GM12872 (cell line): ENCODE data around the gene RSF1.

Experiments
- TF ChIP-seq, protein P1 (sequence below): IDR thresholded peaks from 3 replicates; pipeline ENCODE4 v1.5.1; 2011; ENCODE audit warnings: low read depth, mild to moderate bottlenecking, low read length, moderate library complexity; ENCODE audit not compliant: insufficient read depth

The RSF1 gene

DNA sequence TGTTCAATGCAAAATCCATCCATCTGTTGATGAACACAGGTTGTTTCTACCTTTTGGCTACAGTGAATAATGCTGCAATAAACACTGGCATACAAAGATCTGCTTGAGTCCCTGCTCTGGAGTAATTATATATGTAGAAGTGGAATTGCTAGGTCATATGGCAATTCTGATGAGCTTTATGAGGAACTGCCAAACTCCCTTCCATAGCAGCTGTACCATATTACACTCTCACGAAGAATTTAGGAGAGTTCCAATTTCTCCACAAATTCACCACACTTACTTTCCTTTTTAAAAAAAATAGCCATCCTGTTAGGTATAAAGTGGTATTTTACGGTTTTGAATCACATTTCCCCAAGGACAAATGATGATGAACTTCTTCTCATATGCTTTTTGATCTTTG, 62.2 kb downstream of the RSF1 start:
- TF ChIP-seq, protein P1, sequence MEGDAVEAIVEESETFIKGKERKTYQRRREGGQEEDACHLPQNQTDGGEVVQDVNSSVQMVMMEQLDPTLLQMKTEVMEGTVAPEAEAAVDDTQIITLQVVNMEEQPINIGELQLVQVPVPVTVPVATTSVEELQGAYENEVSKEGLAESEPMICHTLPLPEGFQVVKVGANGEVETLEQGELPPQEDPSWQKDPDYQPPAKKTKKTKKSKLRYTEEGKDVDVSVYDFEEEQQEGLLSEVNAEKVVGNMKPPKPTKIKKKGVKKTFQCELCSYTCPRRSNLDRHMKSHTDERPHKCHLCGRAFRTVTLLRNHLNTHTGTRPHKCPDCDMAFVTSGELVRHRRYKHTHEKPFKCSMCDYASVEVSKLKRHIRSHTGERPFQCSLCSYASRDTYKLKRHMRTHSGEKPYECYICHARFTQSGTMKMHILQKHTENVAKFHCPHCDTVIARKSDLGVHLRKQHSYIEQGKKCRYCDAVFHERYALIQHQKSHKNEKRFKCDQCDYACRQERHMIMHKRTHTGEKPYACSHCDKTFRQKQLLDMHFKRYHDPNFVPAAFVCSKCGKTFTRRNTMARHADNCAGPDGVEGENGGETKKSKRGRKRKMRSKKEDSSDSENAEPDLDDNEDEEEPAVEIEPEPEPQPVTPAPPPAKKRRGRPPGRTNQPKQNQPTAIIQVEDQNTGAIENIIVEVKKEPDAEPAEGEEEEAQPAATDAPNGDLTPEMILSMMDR = no peak

DNA sequence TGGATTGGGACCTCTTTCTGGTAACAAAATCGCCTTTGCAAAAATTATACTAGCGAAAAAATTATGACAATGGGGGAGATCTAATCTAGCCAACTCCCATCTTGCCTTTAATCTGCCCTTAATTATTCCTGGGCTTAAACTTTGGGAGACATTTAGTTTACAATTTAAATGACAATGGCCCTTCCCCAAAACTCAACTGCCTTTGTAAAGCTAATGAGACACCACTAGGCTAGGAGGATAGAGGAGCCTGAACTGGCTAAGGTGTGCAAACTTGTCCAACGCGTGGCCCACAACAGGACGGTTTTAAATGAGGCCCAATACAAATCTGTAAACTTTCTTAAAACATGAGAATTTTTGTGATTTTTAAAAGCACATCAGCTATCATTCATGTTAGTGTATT, 67.3 kb downstream of the RSF1 start:
- TF ChIP-seq, protein P1 = no peak

DNA sequence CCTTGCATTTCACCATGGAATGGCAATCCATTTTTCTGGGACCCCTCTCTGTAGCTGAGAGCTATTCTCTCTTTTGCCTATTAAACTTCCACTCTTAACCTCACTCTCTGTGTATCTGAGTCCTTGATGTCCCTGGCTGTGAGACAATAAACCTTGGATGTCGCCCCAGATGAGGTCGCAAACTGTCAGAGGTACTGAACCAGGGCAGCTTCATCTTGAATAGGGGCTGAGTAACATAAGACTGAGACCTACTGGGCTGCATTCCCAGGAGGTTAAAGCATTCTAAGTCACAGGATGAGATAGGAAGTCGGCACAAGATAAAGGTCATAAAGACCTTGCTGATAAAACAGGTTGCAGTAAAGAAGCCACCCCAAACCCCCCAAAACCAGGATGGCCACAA, 68.0 kb downstream of the RSF1 start:
- TF ChIP-seq, protein P1 = no peak

DNA sequence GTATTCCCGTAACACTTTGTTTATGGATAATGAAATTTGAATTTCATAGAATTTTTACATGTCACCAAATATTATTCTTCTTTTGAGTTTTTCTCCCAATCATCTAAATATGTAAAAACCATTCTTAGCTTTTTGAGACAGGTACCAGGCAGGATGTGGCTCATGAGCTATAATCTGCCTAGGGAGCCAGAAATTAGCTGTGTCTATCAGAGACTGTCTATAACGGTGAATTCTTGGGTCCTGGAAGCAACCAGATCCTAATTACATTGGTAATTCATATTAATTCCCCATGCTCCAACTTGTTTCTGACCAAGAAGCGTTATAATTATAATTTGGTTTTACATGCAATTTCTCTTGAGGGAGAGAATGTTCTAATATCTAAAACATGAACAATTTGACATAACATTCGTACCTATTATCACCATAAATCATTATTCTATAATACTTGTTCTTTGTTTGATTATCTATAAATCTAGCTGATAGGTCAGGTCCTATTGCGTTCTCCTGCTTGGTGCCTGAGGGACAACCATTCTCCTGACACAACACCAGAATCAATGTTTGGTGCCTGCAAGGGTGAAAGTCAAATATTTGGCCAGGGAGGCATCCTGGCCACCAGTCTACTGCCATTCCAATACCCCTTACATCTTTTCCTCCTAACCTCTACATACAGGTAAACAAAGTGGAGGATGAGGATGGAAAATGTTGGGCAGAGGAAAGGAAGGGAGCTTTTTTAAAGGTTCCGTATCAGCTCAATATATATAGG, 69.9 kb downstream of the RSF1 start:
- TF ChIP-seq, protein P1 = no peak

DNA sequence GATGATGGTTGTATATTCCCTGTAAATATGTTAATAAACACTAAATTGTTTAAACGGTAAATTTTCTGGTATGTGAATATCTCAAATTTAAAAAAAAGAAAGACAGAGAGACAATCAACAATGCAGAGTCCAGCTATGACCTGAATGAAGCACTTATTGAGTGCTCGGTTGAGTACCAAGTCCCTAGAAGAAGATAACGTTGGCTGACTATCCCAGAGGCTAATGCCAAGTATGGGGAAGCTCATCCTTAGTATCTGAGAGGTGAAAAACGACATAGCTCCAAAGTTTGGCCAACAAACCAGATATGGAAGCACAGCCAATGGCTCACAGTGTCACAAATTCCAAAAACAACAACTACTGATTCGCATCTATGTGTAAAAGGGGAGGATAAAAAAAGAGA, 71.3 kb downstream of the RSF1 start:
- TF ChIP-seq, protein P1 = no peak

DNA sequence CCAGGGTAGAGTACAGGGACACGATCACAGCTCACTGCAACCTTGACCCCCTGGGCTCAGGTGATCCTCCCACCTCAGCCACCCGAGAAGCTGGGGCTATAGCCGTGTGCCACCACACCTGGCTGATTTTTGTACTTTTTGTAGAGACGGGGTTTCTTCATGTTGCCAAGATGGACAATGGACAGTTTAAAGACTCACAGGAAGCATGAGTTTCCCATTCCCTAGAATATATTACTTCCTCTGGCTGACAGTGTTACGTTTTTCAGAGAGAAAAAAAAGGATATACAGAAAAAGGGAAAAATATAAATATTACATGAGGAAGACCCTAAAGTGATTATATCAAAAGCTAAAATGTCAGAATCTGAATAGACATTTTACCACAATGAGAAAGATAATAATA, 72.3 kb downstream of the RSF1 start:
- TF ChIP-seq, protein P1 = no peak

DNA sequence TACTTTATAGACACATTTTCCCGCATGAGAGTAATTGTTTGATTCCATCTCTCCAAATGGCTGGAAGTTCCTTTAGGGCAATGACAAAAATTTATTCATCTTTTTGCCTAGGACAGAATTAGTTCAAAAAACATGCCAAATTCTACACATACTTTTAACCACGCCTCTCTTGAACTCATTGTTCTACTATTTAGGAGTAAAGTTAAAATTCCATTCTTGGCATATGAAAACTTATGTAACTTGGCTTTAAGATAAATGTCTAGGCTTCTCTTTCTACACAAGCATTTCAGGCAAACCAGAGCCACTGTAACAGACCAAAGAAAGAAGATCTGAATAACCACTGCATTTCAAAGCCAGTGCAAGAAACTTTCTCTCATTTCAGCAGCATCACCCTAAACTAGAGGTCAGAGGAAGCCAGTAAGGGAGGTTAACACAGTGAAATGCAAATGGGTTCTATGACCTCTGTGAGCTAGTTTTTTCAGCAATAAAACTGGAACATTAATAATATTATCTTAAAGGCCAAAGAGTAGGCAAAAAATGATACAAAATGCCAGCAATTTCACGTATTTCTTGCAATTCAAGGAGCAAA, 73.0 kb downstream of the RSF1 start:
- TF ChIP-seq, protein P1 = no peak
